Adrenal gland (tissue), 12 donors: ENCODE data around the gene TMOD4. TPM values are rescaled to one million over a fixed set of nuclear protein-coding genes. Genes with fewer than 3 reads are reported as not detected.
A peak's percentile ranks its signal among the peaks of the same experiment; 100 is the strongest.

Experiments used
- DNase-seq, 7 donors: peaks; one replicate each; pipeline ENCODE4 v3.0.0-alpha.2; 2019 to 2020
- H3K27ac ChIP-seq, 5 donors: fragments of 200-600 bp; sonication (generic) in 4 of 5; 1 replicate in 3 of 5; 2 replicates in 2 of 5; pipeline versions ENCODE4 v1.5.1 to v1.8.0; 2016 to 2020; ENCODE audit warnings: mild to moderate bottlenecking in 1 of 5
- H3K27me3 ChIP-seq: fragments of 200-600 bp; 2 replicates; pipeline ENCODE4 v1.8.0; 2021
- H3K36me3 ChIP-seq, 2 donors: fragments of 200-600 bp; replicated peaks in 1 of 2; 1 replicate in 1 of 2; 2 replicates in 1 of 2; pipeline versions ENCODE4 v1.5.1 to v1.8.0; 2018 to 2022
- H3K4me1 ChIP-seq, 2 donors: fragments of 200-600 bp; replicated peaks in 1 of 2; 1 replicate in 1 of 2; 2 replicates in 1 of 2; pipeline versions ENCODE4 v1.5.1 to v1.8.0; 2018 to 2021
- H3K4me3 ChIP-seq, 4 donors: fragments of 200-600 bp; sonication (generic) in 3 of 4; one replicate each; pipeline ENCODE4 v1.5.1; 2016 to 2018
- H3K9me3 ChIP-seq, 3 donors: fragments of 200-600 bp; sonication (generic) in 1 of 3; replicated peaks in 1 of 3; 1 replicate in 2 of 3; 2 replicates in 1 of 3; pipeline versions ENCODE4 v1.5.1 to v1.8.0; 2016 to 2021
- POLR2A ChIP-seq, 2 donors: fragments of 450-650 bp; IDR thresholded peaks; one replicate each; pipeline ENCODE4 v1.6.1; 2017; ENCODE audit warnings: antibody characterized with exemption in 2 of 2, mild to moderate bottlenecking in 2 of 2, moderate library complexity in 1 of 2
- WGBS, 4 donors: extraction: QIAGEN DNeasy Blood & Tissue Kit in 2 of 4; methylation state at CpG; one replicate each; pipeline versions ENCODE4 v1.1.5 to v1.1.7; 2013 to 2017; 5-methylcytosine and 5-hydroxymethylcytosine counted together
- intact Hi-C, 2 donors: fragments of 100-400 bp; cut with DNase I; formaldehyde crosslinking; loops; one replicate each; pipeline versions ENCODE4 v1.14.1 to v1.15.0; 2022 to 2023
- polyA plus RNA-seq, 3 donors: library from polyadenylated mRNA; stranded (reverse); fragments of 200-250 nt in 2 of 3; fragments of 350-450 nt in 1 of 3; fragmentation: Illumina TruSeq in 1 of 3; extraction: RNeasy Lipid Tissue Mini Kit (QIAGEN cat#74804) in 1 of 3; gene quantifications; one replicate each; pipeline ENCODE4 v1.2.3, GENCODE V29; 2013 to 2014
- total RNA-seq, 9 donors: library from RNA; depleted of rRNA in 4 of 9; stranded (reverse); fragments of >200 nt in 4 of 9; fragments of 120-200 nt in 1 of 9; fragmentation: NEBNext Ultra II Directional in 1 of 9; extraction: Animal tissue kit (Norgen Biotek cat#: 25700) in 1 of 9; gene quantifications; one replicate each; pipeline versions ENCODE4 v1.1.0 to v1.2.4, GENCODE V29; 2013 to 2023
- TF ChIP-seq, protein P1 (sequence below), 6 experiments: fragments of 450-650 bp in 4 of 6; fragments of 200-600 bp in 2 of 6; sonication (generic) in 1 of 6; IDR thresholded peaks; 1 replicate in 5 of 6; 2 replicates in 1 of 6; pipeline versions ENCODE4 v1.5.1 to v1.8.0; 2016 to 2021; ENCODE audit warnings: antibody characterized with exemption in 6 of 6, mild to moderate bottlenecking in 2 of 6, moderate library complexity in 1 of 6
- donor health status: healthy with polysubstance abuse.
- donor health status: Bipolar disorder and iron deficiency.
- donor health status: DM: yes; HTN: yes; CAD: no.
- donor health status: DM: no; HTN: no; CAD: no.
- donor health status: DM: no; HTN: no; CAD: no.
- donor health status: DM: yes; HTN: yes; CAD: no.

TMOD4 gene
- total and polyA plus RNA-seq, 12 donors, result 0.28 to 1.2 (median 0.84) TPM; not detected in 7

GRCh38 chr1:151198254-151199127 is 22.7 kb upstream of the TMOD4 start, which contains the start of gene PIP5K1A:
Gene PIP5K1A, plus strand, starts transcription at chr1:151198552. Its CDS starts 445 bp downstream, at chr1:151198997.
- Histone ChIP-seq H3K9me3 (no peaks in the 10 kb centered on the region), H3K4me3 (peak within 1 kb of the TSS; percentile 27 to 97 (median 62)), H3K36me3 (peaks cover 0 to 10% of the 10 kb centered on the region in 2 donors), H3K27ac (peak within 1 kb of the TSS; percentile 61 to 99 (median 94)), H3K4me1 (peaks cover 32 to 38% of the 10 kb centered on the region in 2 donors), H3K27me3 (no peaks in the 10 kb centered on the region)
- TF ChIP-seq, protein P1, sequence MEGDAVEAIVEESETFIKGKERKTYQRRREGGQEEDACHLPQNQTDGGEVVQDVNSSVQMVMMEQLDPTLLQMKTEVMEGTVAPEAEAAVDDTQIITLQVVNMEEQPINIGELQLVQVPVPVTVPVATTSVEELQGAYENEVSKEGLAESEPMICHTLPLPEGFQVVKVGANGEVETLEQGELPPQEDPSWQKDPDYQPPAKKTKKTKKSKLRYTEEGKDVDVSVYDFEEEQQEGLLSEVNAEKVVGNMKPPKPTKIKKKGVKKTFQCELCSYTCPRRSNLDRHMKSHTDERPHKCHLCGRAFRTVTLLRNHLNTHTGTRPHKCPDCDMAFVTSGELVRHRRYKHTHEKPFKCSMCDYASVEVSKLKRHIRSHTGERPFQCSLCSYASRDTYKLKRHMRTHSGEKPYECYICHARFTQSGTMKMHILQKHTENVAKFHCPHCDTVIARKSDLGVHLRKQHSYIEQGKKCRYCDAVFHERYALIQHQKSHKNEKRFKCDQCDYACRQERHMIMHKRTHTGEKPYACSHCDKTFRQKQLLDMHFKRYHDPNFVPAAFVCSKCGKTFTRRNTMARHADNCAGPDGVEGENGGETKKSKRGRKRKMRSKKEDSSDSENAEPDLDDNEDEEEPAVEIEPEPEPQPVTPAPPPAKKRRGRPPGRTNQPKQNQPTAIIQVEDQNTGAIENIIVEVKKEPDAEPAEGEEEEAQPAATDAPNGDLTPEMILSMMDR (IDR thresholded peaks at IDR 0.05), result no peak
- peak; percentile 72 to 95 for TF ChIP-seq POLR2A (IDR thresholded peaks at IDR 0.05)
- WGBS, 4 donors, result 0 to 1% (median 0%) methylated on average over 42 to 60 of the region's 60 CpGs
- peak; percentile 99 to 100 (median 100) for DNase-seq
- intact Hi-C loops, result loop anchor here (5.0 kb wide), 1 partner anchor 54 kb away; the partner anchor contains the start of gene PSMD4 (in 2 of the 2)

- Histone ChIP-seq H3K4me3 (peak overlapping the region in 1 of 4 donors; percentile 97), H3K27me3 (no peaks in the 10 kb centered on the region), H3K36me3 (peaks cover 0 to 7% of the 10 kb centered on the region in 2 donors), H3K27ac (peak overlapping the region; percentile 61 to 99 (median 94)), H3K9me3 (no peaks in the 10 kb centered on the region), H3K4me1 (peaks cover 32 to 38% of the 10 kb centered on the region in 2 donors)
- intact Hi-C loops, result loop anchor here (5.0 kb wide), 1 partner anchor 54 kb away; the partner anchor contains the start of gene PSMD4 (in 2 of the 2)
- TF ChIP-seq POLR2A (IDR thresholded peaks at IDR 0.05), result no peak
- TF ChIP-seq, protein P1 (IDR thresholded peaks at IDR 0.05), result no peak
- WGBS, 4 donors, result 4 to 8% (median 6%) methylated on average over 10 of the region's 10 CpGs
- peak in 2 of 7 donors; percentile 36 to 59 for DNase-seq
Observed at GRCh38 chr1:151197863-151198253, 22.1 kb upstream of the TMOD4 start.

DNA sequence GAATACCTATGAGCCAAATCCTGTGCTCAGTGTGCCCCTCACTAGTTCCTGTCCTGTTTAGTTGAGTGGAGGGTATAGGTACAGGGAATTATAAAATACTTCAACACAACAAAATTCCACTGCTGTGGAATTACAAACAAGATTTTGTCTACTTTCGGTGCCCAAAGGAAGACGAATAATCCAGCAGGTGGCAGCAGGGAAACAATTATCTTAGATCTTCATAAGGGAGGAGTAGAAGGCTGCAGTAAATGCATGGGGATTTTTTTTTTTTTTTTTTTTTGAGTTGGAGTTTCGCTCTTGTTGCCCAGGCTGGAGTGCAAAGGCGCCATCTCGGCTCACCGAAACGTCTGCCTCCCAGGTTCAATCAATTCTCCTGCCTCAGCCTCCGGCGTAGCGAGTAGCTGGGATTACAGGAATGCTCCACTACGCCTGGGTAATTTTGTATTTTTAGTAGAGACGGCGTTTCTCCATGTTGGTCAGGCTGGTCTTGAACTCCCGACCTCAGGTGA is 20.6 kb upstream of the TMOD4 start:
- H3K27ac ChIP-seq, result peak overlapping the region; percentile 74 to 88 (median 76)
- intact Hi-C loops, result loop anchor here (5.0 kb wide), 1 partner anchor 56 kb away; the partner anchor contains the start of gene PSMD4 (in 2 of the 2)

More for the DNA sequence above, 20.6 kb upstream of the TMOD4 start:
- H3K9me3 ChIP-seq, result no peaks in the 10 kb centered on the region
- no peaks in the 10 kb centered on the region for H3K36me3 ChIP-seq
- WGBS, 4 donors, result 28 to 35% (median 31%) methylated on average over 12 to 14 of the region's 14 CpGs
- peaks cover 22 to 28% of the 10 kb centered on the region in 2 donors for H3K4me1 ChIP-seq
- TF ChIP-seq POLR2A (IDR thresholded peaks at IDR 0.05), result no peak
- TF ChIP-seq, protein P1 (IDR thresholded peaks at IDR 0.05), result peak; percentile 32 to 78 (median 66)
- peak; percentile 70 to 90 (median 80) for DNase-seq
- H3K4me3 ChIP-seq, result peak overlapping the region in 1 of 4 donors; percentile 37
- H3K27me3 ChIP-seq, result no peaks in the 10 kb centered on the region
